Subcutaneous adipose tissue (tissue), 4 donors: ENCODE measurements around the gene PRXL2A. TPM values are rescaled to one million over a fixed set of nuclear protein-coding genes. Genes with fewer than 3 reads are reported as not detected.

Experiments
- CTCF ChIP-seq: fragments of 450-650 bp; IDR thresholded peaks from one replicate; pipeline ENCODE4 v1.5.1; 2016; ENCODE audit warnings: low read depth, mild to moderate bottlenecking, control low read depth, antibody characterized with exemption, moderate library complexity
- total RNA-seq, 4 donors: library from RNA; depleted of rRNA; stranded (reverse); fragments of >200 nt; gene quantifications; one replicate each; pipeline ENCODE4 v1.1.0, GENCODE V29; 2016

PRXL2A gene
- total RNA-seq, 4 donors from 2014 or later, result 254 to 775 (median 498) TPM

GRCh38 chr10:80447436-80448190, 39.3 kb downstream of the PRXL2A start:
- TF ChIP-seq CTCF, result no peak

- no peak for TF ChIP-seq CTCF
Observed at GRCh38 chr10:80448209-80448942, 40.0 kb downstream of the PRXL2A start.

- no peak for TF ChIP-seq CTCF
Observed at GRCh38 chr10:80449520-80449919, 41.2 kb downstream of the PRXL2A start.

GRCh38 chr10:80451132-80451531, 42.8 kb downstream of the PRXL2A start:
- TF ChIP-seq CTCF, result no peak

GRCh38 chr10:80452069-80452468, 43.7 kb downstream of the PRXL2A start:
- TF ChIP-seq CTCF, result no peak

- no peak for TF ChIP-seq CTCF
Observed at GRCh38 chr10:80452640-80453039, 44.3 kb downstream of the PRXL2A start.

GRCh38 chr10:80453056-80453841, 44.9 kb downstream of the PRXL2A start:
- TF ChIP-seq CTCF, result no peak
